SJSA1 (cell line): ENCODE results near the gene POU4F3. TPM values are rescaled to one million over a fixed set of nuclear protein-coding genes. Genes with fewer than 3 reads are reported as not detected.

ENCODE experiments used
- DNase-seq, 2 experiments: peaks; one replicate each; pipeline ENCODE4 v3.0.0-alpha.2; 2015 to 2020; ENCODE audit warnings: low spot score in 2 of 2, low read depth in 1 of 2
- H3K27ac ChIP-seq: fragments of 250-450 bp; sonication (Bioruptor Pico); 2 replicates; pipeline ENCODE4 v1.5.1; 2020; ENCODE audit warnings: mild to moderate bottlenecking, moderate library complexity
- H3K27me3 ChIP-seq: fragments of 250-450 bp; sonication (Bioruptor Pico); replicated peaks from 2 replicates; pipeline ENCODE4 v1.5.1; 2020; ENCODE audit warnings: mild to moderate bottlenecking, moderate library complexity
- H3K36me3 ChIP-seq: fragments of 250-450 bp; sonication (Bioruptor Pico); 2 replicates; pipeline ENCODE4 v1.5.1; 2020; ENCODE audit warnings: mild to moderate bottlenecking
- H3K4me1 ChIP-seq: fragments of 250-450 bp; sonication (Bioruptor Pico); replicated peaks from 2 replicates; pipeline ENCODE4 v1.6.1; 2021; ENCODE audit warnings: mild to moderate bottlenecking
- H3K4me3 ChIP-seq: fragments of 250-450 bp; sonication (Bioruptor Pico); 2 replicates; pipeline ENCODE4 v1.5.1; 2020; ENCODE audit warnings: mild to moderate bottlenecking
- H3K9me3 ChIP-seq: fragments of 250-450 bp; sonication (Bioruptor Pico); replicated peaks from 2 replicates; pipeline ENCODE4 v1.5.1; 2020; ENCODE audit warnings: mild to moderate bottlenecking
- total RNA-seq: library from RNA; depleted of rRNA; stranded (reverse); fragments of >200 nt; shearing (Covaris generic); gene quantifications from 2 replicates; pipeline ENCODE4 v1.2.3, GENCODE V29; 2014

POU4F3 gene
- total RNA-seq, 1 experiment from 2014 or later = 0.16 TPM

GRCh38 chr5:146344155-146345118 is 5.8 kb downstream of the POU4F3 start:
- peaks cover 94% of the 10 kb centered on the region for H3K27me3 ChIP-seq
- no peak overlapping the region for H3K4me3 ChIP-seq
- no peak for DNase-seq
- no peaks in the 10 kb centered on the region for H3K36me3 ChIP-seq
- H3K9me3 ChIP-seq = peaks cover 8% of the 10 kb centered on the region
- H3K27ac ChIP-seq = no peak overlapping the region
- H3K4me1 ChIP-seq = peaks cover 6% of the 10 kb centered on the region; the same call in 1 of the 2 replicates

- Histone ChIP-seq H3K36me3 (no peaks in the 10 kb centered on the region), H3K27me3 (peaks cover 86% of the 10 kb centered on the region), H3K4me1 (peaks cover 3% of the 10 kb centered on the region; the same call in 1 of the 2 replicates), H3K4me3 (no peak overlapping the region), H3K27ac (no peak overlapping the region), H3K9me3 (peaks cover under 1% of the 10 kb centered on the region; the same call in 1 of the 2 replicates)
- no peak for DNase-seq
These were observed 6.6 kb downstream of the POU4F3 start for GRCh38 chr5:146345240-146345577.

GRCh38 chr5:146345578-146346366 is 7.1 kb downstream of the POU4F3 start:
- Histone ChIP-seq H3K27ac (no peak overlapping the region), H3K4me3 (no peak overlapping the region), H3K9me3 (no peaks in the 10 kb centered on the region), H3K4me1 (no peaks in the 10 kb centered on the region), H3K36me3 (no peaks in the 10 kb centered on the region), H3K27me3 (peaks cover 83% of the 10 kb centered on the region)
- no peak for DNase-seq

GRCh38 chr5:146357126-146357525 is 18.5 kb downstream of the POU4F3 start:
- DNase-seq = no peak
- Histone ChIP-seq H3K27me3 (0 out of 2 replicates have a peak, but pooled peaks cover 5% of the 10 kb centered on the region), H3K9me3 (no peaks in the 10 kb centered on the region), H3K36me3 (no peaks in the 10 kb centered on the region), H3K4me1 (no peaks in the 10 kb centered on the region), H3K4me3 (no peak overlapping the region), H3K27ac (no peak overlapping the region)

- Histone ChIP-seq H3K4me3 (no peak overlapping the region), H3K4me1 (no peaks in the 10 kb centered on the region), H3K9me3 (no peaks in the 10 kb centered on the region), H3K36me3 (no peaks in the 10 kb centered on the region), H3K27me3 (no peaks in the 10 kb centered on the region), H3K27ac (no peak overlapping the region)
- no peak for DNase-seq
These were observed 21.2 kb downstream of the POU4F3 start for GRCh38 chr5:146359836-146360235.

GRCh38 chr5:146363161-146363874 is 24.7 kb downstream of the POU4F3 start:
- no peaks in the 10 kb centered on the region for H3K27me3 ChIP-seq
- DNase-seq = no peak
- no peak overlapping the region for H3K4me3 ChIP-seq
- no peaks in the 10 kb centered on the region for H3K36me3 ChIP-seq
- H3K4me1 ChIP-seq = no peaks in the 10 kb centered on the region
- no peak overlapping the region for H3K27ac ChIP-seq
- H3K9me3 ChIP-seq = no peaks in the 10 kb centered on the region

- Histone ChIP-seq H3K36me3 (no peaks in the 10 kb centered on the region), H3K27me3 (no peaks in the 10 kb centered on the region; the same call in 1 of the 2 replicates)
These were observed 27.0 kb downstream of the POU4F3 start for GRCh38 chr5:146365618-146366017.

GRCh38 chr5:146366904-146367303 is 28.3 kb downstream of the POU4F3 start:
- DNase-seq = no peak
- H3K27ac ChIP-seq = no peak overlapping the region

More at GRCh38 chr5:146365618-146366017, 27.0 kb downstream of the POU4F3 start:
- no peak overlapping the region for H3K27ac ChIP-seq
- DNase-seq = no peak
- peaks cover 13% of the 10 kb centered on the region for H3K4me1 ChIP-seq
- no peak overlapping the region for H3K4me3 ChIP-seq
- 0 out of 2 replicates have a peak, but pooled peaks cover 3% of the 10 kb centered on the region for H3K9me3 ChIP-seq

GRCh38 chr5:146368137-146368536 is 29.5 kb downstream of the POU4F3 start:
- peaks cover 13% of the 10 kb centered on the region for H3K4me1 ChIP-seq
- H3K9me3 ChIP-seq = 0 out of 2 replicates have a peak, but pooled peaks cover 3% of the 10 kb centered on the region
- H3K27me3 ChIP-seq = no peaks in the 10 kb centered on the region; the same call in 1 of the 2 replicates
- H3K36me3 ChIP-seq = no peaks in the 10 kb centered on the region
- no peak overlapping the region for H3K27ac ChIP-seq
- no peak for DNase-seq
- no peak overlapping the region for H3K4me3 ChIP-seq

More at GRCh38 chr5:146366904-146367303, 28.3 kb downstream of the POU4F3 start:
- Histone ChIP-seq H3K36me3 (no peaks in the 10 kb centered on the region), H3K27me3 (no peaks in the 10 kb centered on the region; the same call in 1 of the 2 replicates), H3K4me1 (peaks cover 13% of the 10 kb centered on the region), H3K4me3 (no peak overlapping the region), H3K9me3 (0 out of 2 replicates have a peak, but pooled peaks cover 3% of the 10 kb centered on the region)

- peaks cover 13% of the 10 kb centered on the region for H3K4me1 ChIP-seq
- H3K36me3 ChIP-seq = no peaks in the 10 kb centered on the region
- peak; percentile 46 to 52 for DNase-seq
- no peak overlapping the region for H3K27ac ChIP-seq
- H3K4me3 ChIP-seq = no peak overlapping the region
- 0 out of 2 replicates have a peak, but pooled peaks cover 3% of the 10 kb centered on the region for H3K9me3 ChIP-seq
- no peaks in the 10 kb centered on the region; the same call in 1 of the 2 replicates for H3K27me3 ChIP-seq
These were observed 31.1 kb downstream of the POU4F3 start for GRCh38 chr5:146369691-146370090.

GRCh38 chr5:146376821-146377220 is 38.2 kb downstream of the POU4F3 start:
- Histone ChIP-seq H3K36me3 (no peaks in the 10 kb centered on the region), H3K9me3 (no peaks in the 10 kb centered on the region), H3K4me1 (no peaks in the 10 kb centered on the region), H3K27me3 (no peaks in the 10 kb centered on the region), H3K4me3 (no peak overlapping the region), H3K27ac (no peak overlapping the region)
- no peak for DNase-seq

- no peak overlapping the region for H3K4me3 ChIP-seq
- no peaks in the 10 kb centered on the region for H3K4me1 ChIP-seq
- no peak overlapping the region for H3K27ac ChIP-seq
- H3K27me3 ChIP-seq = no peaks in the 10 kb centered on the region
- H3K9me3 ChIP-seq = no peaks in the 10 kb centered on the region
- no peaks in the 10 kb centered on the region for H3K36me3 ChIP-seq
- DNase-seq = no peak
These were observed 40.3 kb downstream of the POU4F3 start for GRCh38 chr5:146378986-146379385.

GRCh38 chr5:146380714-146381113 is 42.1 kb downstream of the POU4F3 start:
- H3K9me3 ChIP-seq = no peaks in the 10 kb centered on the region
- no peak overlapping the region for H3K27ac ChIP-seq
- H3K36me3 ChIP-seq = no peaks in the 10 kb centered on the region
- H3K27me3 ChIP-seq = no peaks in the 10 kb centered on the region
- H3K4me1 ChIP-seq = no peaks in the 10 kb centered on the region
- H3K4me3 ChIP-seq = no peak overlapping the region
- DNase-seq = no peak
